Neural progenitor cell (in vitro differentiated cells): ENCODE results near the gene RBMS1.

Source experiments
- EZH2 ChIP-seq: fragments of 200-600 bp; sonication (generic); IDR thresholded peaks from 2 replicates; pipeline ENCODE4 v1.6.1; 2017; ENCODE audit warnings: antibody characterized with exemption, mild to moderate bottlenecking, moderate library complexity
- EZH2phosphoT487 ChIP-seq: fragments of 200-600 bp; sonication (generic); IDR thresholded peaks from 2 replicates; pipeline ENCODE4 v1.6.1; 2017; ENCODE audit warnings: antibody characterized with exemption
- TF ChIP-seq, protein P1 (sequence below): fragments of 200-600 bp; sonication (generic); IDR thresholded peaks from 2 replicates; pipeline ENCODE4 v1.5.1; 2017; ENCODE audit warnings: antibody characterized with exemption, mild to moderate bottlenecking

- TF ChIP-seq, protein P1, sequence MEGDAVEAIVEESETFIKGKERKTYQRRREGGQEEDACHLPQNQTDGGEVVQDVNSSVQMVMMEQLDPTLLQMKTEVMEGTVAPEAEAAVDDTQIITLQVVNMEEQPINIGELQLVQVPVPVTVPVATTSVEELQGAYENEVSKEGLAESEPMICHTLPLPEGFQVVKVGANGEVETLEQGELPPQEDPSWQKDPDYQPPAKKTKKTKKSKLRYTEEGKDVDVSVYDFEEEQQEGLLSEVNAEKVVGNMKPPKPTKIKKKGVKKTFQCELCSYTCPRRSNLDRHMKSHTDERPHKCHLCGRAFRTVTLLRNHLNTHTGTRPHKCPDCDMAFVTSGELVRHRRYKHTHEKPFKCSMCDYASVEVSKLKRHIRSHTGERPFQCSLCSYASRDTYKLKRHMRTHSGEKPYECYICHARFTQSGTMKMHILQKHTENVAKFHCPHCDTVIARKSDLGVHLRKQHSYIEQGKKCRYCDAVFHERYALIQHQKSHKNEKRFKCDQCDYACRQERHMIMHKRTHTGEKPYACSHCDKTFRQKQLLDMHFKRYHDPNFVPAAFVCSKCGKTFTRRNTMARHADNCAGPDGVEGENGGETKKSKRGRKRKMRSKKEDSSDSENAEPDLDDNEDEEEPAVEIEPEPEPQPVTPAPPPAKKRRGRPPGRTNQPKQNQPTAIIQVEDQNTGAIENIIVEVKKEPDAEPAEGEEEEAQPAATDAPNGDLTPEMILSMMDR, result no peak
- TF ChIP-seq EZH2phosphoT487, result no peak
- no peak for TF ChIP-seq EZH2
Observed at GRCh38 chr2:160242893-160243564, 250.6 kb downstream of the RBMS1 start.
